ENCODE measurements around the gene PPP1R15B.

- TF ChIP-seq CTCF (conservative IDR thresholded peaks at IDR 0.05; ENCODE audit: low read depth, low read length), result peak; percentile 97
- no peak for TF ChIP-seq EZH2 (IDR thresholded peaks at IDR 0.05; ENCODE audit: borderline replicate concordance, low read depth, low read length, poor library complexity, severe bottlenecking)
Observed at GRCh38 chr1:204431310-204432184, 19.9 kb upstream of the PPP1R15B start.

All from A673 (cell line).